WTC11 (cell line): ENCODE data around the gene CRAT. TPM values are rescaled to one million over a fixed set of nuclear protein-coding genes. Genes with fewer than 3 reads are reported as not detected.

Experiments
- ATAC-seq: fragments of 200-7000 bp; cut with Tn5 transposase; 2 replicates; pipeline ENCODE4 v1.10.0; 2021; ENCODE audit warnings: mild to moderate bottlenecking, moderate library complexity
- CTCF ChIA-PET: fragments of 300-600 bp; sonication (Branson Sonifier 250); formaldehyde crosslinking; loops from one replicate; lab custom pipeline; 2021; ENCODE audit warnings: antibody characterized with exemption; lab: Charles Lee
- POLR2A ChIA-PET: fragments of 350-600 bp; sonication (Branson Sonifier 250); formaldehyde crosslinking; loops from one replicate; lab custom pipeline; 2021; ENCODE audit warnings: antibody characterized with exemption; lab: Charles Lee
- DNase-seq: peaks from one replicate; pipeline ENCODE4 v3.0.0; 2021; ENCODE audit warnings: low spot score
- H3K27ac Mint-ChIP-seq: 2 replicates; pipeline ENCODE4 v1.8.0; 2021; ENCODE audit warnings: mixed read lengths
- H3K27me3 Mint-ChIP-seq: 2 replicates; pipeline ENCODE4 v1.8.0; 2021; ENCODE audit warnings: low read depth, mild to moderate bottlenecking, moderate library complexity, mixed read lengths
- H3K36me3 Mint-ChIP-seq: 2 replicates; pipeline ENCODE4 v1.8.0; 2021; ENCODE audit warnings: mixed read lengths
- H3K4me1 Mint-ChIP-seq: 2 replicates; pipeline ENCODE4 v1.8.0; 2022; ENCODE audit warnings: mixed read lengths
- H3K4me3 Mint-ChIP-seq: 2 replicates; pipeline ENCODE4 v1.8.0; 2021; ENCODE audit warnings: mild to moderate bottlenecking, moderate library complexity, mixed read lengths
- H3K9me3 Mint-ChIP-seq: 2 replicates; pipeline ENCODE4 v1.8.0; 2021; ENCODE audit warnings: mixed read lengths
- CBFB ChIP-seq: sonication (generic); formaldehyde crosslinking; IDR thresholded peaks from 2 replicates; pipeline ENCODE4 v1.8.1; 2022; ENCODE audit warnings: mild to moderate bottlenecking, low read depth, missing genetic modification reagents
- ETV6 ChIP-seq: sonication (generic); formaldehyde crosslinking; IDR thresholded peaks from 2 replicates; pipeline ENCODE4 v1.8.1; 2022; ENCODE audit warnings: mild to moderate bottlenecking, missing genetic modification reagents
- IRF2 ChIP-seq: sonication (generic); formaldehyde crosslinking; IDR thresholded peaks from 2 replicates; pipeline ENCODE4 v1.8.0; 2022; ENCODE audit warnings: low read depth, missing genetic modification reagents, borderline replicate concordance
- MYBL2 ChIP-seq: sonication (generic); formaldehyde crosslinking; IDR thresholded peaks from 2 replicates; pipeline ENCODE4 v1.8.1; 2023; ENCODE audit warnings: mild to moderate bottlenecking, moderate library complexity, missing genetic modification reagents
- NFATC4 ChIP-seq: fragments of 250-450 bp; sonication (Bioruptor Pico); IDR thresholded peaks from 2 replicates; pipeline ENCODE4 v1.9.0; 2021; ENCODE audit warnings: mild to moderate bottlenecking
- NFE2L1 ChIP-seq: sonication (generic); formaldehyde crosslinking; IDR thresholded peaks from 2 replicates; pipeline ENCODE4 v1.8.1; 2023; ENCODE audit warnings: missing genetic modification reagents
- RELA ChIP-seq: sonication (generic); formaldehyde crosslinking; IDR thresholded peaks from 2 replicates; pipeline ENCODE4 v1.8.1; 2022; ENCODE audit warnings: missing genetic modification reagents, mild to moderate bottlenecking, borderline replicate concordance
- SP1 ChIP-seq: sonication (generic); formaldehyde crosslinking; conservative IDR thresholded peaks from 2 replicates; pipeline ENCODE4 v1.8.1; 2022; ENCODE audit warnings: missing genetic modification reagents
- TCF7 ChIP-seq: sonication (generic); formaldehyde crosslinking; IDR thresholded peaks from 2 replicates; pipeline ENCODE4 v1.8.0; 2022; ENCODE audit warnings: mild to moderate bottlenecking, low read depth, missing genetic modification reagents, moderate library complexity
- ZNF317 ChIP-seq: sonication (generic); formaldehyde crosslinking; IDR thresholded peaks from 2 replicates; pipeline ENCODE4 v1.8.1; 2023; ENCODE audit warnings: low read depth, mild to moderate bottlenecking, moderate library complexity, missing genetic modification reagents, borderline replicate concordance
- total RNA-seq: library from RNA; stranded (reverse); gene quantifications from 3 replicates; pipeline ENCODE4 v1.2.3, GENCODE V29; 2021
- TF ChIP-seq, protein P1 (sequence below): sonication (generic); formaldehyde crosslinking; IDR thresholded peaks from 2 replicates; pipeline ENCODE4 v1.8.1; 2023; ENCODE audit warnings: mild to moderate bottlenecking, moderate library complexity, missing genetic modification reagents
- TF ChIP-seq, protein P2 (sequence below): sonication (generic); formaldehyde crosslinking; IDR thresholded peaks from 2 replicates; pipeline ENCODE4 v1.8.0; 2023; ENCODE audit warnings: mild to moderate bottlenecking, missing genetic modification reagents
- TF ChIP-seq, protein P3 (sequence below): sonication (generic); formaldehyde crosslinking; conservative IDR thresholded peaks from 2 replicates; pipeline ENCODE4 v1.8.1; 2023; ENCODE audit warnings: mild to moderate bottlenecking, low read depth, missing genetic modification reagents, moderate library complexity
- TF ChIP-seq, protein P4 (sequence below): sonication (generic); formaldehyde crosslinking; IDR thresholded peaks from 2 replicates; pipeline ENCODE4 v1.8.1; 2022; ENCODE audit warnings: mild to moderate bottlenecking, missing genetic modification reagents, moderate library complexity, borderline replicate concordance
- TF ChIP-seq, protein P5 (sequence below): fragments of 250-450 bp; sonication (Bioruptor Pico); IDR thresholded peaks from 2 replicates; pipeline ENCODE4 v1.8.0; 2021; ENCODE audit warnings: mild to moderate bottlenecking
- TF ChIP-seq, protein P6 (sequence below): sonication (generic); formaldehyde crosslinking; IDR thresholded peaks from 2 replicates; pipeline ENCODE4 v1.8.1; 2022; ENCODE audit warnings: low read depth, missing genetic modification reagents, borderline replicate concordance
- TF ChIP-seq, protein P7 (sequence below): sonication (generic); formaldehyde crosslinking; IDR thresholded peaks from 2 replicates; pipeline ENCODE4 v1.8.1; 2023; ENCODE audit warnings: mild to moderate bottlenecking, missing genetic modification reagents
- TF ChIP-seq, protein P8 (sequence below): sonication (generic); formaldehyde crosslinking; IDR thresholded peaks from 2 replicates; pipeline ENCODE4 v1.8.0; 2022; ENCODE audit warnings: mild to moderate bottlenecking, missing genetic modification reagents
- TF ChIP-seq, protein P9 (sequence below): sonication (generic); formaldehyde crosslinking; IDR thresholded peaks from 2 replicates; pipeline ENCODE4 v1.8.0; 2022; ENCODE audit warnings: mild to moderate bottlenecking, missing genetic modification reagents

The CRAT gene
- total RNA-seq, 1 experiment from 2014 or later: 17.2 TPM

DNA sequence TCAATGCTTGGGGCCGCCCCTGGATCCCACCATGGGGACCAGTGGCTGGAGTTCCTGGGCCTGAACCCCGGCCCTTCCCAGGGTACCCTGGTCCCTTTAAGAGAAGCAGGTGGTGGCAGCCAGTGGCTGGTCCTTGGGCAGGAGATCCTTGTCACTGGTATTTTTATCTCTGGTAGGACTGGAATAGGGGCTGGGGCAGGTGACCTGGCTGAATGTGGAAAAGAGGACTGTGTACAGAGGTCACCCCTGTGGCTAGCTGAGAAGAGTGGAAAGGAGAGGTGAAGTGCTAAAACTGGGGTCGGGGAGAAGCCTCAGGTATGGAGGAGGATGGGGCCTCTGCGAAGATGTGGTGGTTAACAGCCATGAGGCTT lies 7.0 kb downstream of the CRAT start:
- no peaks in the 10 kb centered on the region for H3K9me3 Mint-ChIP-seq
- POLR2A ChIA-PET: no interaction called here
- DNase-seq (no peak), ATAC-seq (no peak)
- H3K27ac Mint-ChIP-seq: no peak overlapping the region
- H3K4me1 Mint-ChIP-seq: peaks cover 6% of the 10 kb centered on the region
- CTCF ChIA-PET: interaction anchor here (0.8 to 2.1 kb wide), 10 partner anchors 8 to 232 kb away, joined by 3 to 18 read pairs (median 4); partner anchors contain the start of genes PTPA and SH3GLB2
- H3K27me3 Mint-ChIP-seq: peaks cover 15% of the 10 kb centered on the region
- no peaks in the 10 kb centered on the region for H3K36me3 Mint-ChIP-seq
- TF ChIP-seq, protein P1, sequence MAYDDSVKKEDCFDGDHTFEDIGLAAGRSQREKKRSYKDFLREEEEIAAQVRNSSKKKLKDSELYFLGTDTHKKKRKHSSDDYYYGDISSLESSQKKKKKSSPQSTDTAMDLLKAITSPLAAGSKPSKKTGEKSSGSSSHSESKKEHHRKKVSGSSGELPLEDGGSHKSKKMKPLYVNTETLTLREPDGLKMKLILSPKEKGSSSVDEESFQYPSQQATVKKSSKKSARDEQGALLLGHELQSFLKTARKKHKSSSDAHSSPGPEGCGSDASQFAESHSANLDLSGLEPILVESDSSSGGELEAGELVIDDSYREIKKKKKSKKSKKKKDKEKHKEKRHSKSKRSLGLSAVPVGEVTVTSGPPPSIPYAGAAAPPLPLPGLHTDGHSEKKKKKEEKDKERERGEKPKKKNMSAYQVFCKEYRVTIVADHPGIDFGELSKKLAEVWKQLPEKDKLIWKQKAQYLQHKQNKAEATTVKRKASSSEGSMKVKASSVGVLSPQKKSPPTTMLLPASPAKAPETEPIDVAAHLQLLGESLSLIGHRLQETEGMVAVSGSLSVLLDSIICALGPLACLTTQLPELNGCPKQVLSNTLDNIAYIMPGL (CRISPR knock-in tag): no peak
- TF ChIP-seq CBFB (CRISPR knock-in tag) (no peak), ZNF317 (CRISPR knock-in tag) (no peak), SP1 (CRISPR knock-in tag) (no peak), MYBL2 (CRISPR knock-in tag) (no peak), RELA (no peak), TCF7 (CRISPR knock-in tag) (no peak), NFE2L1 (CRISPR knock-in tag) (no peak), IRF2 (no peak), ETV6 (CRISPR knock-in tag) (no peak), NFATC4 (CRISPR knock-in tag) (no peak)
- TF ChIP-seq, protein P2, sequence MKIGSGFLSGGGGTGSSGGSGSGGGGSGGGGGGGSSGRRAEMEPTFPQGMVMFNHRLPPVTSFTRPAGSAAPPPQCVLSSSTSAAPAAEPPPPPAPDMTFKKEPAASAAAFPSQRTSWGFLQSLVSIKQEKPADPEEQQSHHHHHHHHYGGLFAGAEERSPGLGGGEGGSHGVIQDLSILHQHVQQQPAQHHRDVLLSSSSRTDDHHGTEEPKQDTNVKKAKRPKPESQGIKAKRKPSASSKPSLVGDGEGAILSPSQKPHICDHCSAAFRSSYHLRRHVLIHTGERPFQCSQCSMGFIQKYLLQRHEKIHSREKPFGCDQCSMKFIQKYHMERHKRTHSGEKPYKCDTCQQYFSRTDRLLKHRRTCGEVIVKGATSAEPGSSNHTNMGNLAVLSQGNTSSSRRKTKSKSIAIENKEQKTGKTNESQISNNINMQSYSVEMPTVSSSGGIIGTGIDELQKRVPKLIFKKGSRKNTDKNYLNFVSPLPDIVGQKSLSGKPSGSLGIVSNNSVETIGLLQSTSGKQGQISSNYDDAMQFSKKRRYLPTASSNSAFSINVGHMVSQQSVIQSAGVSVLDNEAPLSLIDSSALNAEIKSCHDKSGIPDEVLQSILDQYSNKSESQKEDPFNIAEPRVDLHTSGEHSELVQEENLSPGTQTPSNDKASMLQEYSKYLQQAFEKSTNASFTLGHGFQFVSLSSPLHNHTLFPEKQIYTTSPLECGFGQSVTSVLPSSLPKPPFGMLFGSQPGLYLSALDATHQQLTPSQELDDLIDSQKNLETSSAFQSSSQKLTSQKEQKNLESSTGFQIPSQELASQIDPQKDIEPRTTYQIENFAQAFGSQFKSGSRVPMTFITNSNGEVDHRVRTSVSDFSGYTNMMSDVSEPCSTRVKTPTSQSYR (CRISPR knock-in tag): no peak
- TF ChIP-seq, protein P3, sequence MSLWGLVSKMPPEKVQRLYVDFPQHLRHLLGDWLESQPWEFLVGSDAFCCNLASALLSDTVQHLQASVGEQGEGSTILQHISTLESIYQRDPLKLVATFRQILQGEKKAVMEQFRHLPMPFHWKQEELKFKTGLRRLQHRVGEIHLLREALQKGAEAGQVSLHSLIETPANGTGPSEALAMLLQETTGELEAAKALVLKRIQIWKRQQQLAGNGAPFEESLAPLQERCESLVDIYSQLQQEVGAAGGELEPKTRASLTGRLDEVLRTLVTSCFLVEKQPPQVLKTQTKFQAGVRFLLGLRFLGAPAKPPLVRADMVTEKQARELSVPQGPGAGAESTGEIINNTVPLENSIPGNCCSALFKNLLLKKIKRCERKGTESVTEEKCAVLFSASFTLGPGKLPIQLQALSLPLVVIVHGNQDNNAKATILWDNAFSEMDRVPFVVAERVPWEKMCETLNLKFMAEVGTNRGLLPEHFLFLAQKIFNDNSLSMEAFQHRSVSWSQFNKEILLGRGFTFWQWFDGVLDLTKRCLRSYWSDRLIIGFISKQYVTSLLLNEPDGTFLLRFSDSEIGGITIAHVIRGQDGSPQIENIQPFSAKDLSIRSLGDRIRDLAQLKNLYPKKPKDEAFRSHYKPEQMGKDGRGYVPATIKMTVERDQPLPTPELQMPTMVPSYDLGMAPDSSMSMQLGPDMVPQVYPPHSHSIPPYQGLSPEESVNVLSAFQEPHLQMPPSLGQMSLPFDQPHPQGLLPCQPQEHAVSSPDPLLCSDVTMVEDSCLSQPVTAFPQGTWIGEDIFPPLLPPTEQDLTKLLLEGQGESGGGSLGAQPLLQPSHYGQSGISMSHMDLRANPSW (CRISPR knock-in tag): no peak
- TF ChIP-seq, protein P4, sequence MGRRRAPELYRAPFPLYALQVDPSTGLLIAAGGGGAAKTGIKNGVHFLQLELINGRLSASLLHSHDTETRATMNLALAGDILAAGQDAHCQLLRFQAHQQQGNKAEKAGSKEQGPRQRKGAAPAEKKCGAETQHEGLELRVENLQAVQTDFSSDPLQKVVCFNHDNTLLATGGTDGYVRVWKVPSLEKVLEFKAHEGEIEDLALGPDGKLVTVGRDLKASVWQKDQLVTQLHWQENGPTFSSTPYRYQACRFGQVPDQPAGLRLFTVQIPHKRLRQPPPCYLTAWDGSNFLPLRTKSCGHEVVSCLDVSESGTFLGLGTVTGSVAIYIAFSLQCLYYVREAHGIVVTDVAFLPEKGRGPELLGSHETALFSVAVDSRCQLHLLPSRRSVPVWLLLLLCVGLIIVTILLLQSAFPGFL (CRISPR knock-in tag): no peak
- TF ChIP-seq, protein P5, sequence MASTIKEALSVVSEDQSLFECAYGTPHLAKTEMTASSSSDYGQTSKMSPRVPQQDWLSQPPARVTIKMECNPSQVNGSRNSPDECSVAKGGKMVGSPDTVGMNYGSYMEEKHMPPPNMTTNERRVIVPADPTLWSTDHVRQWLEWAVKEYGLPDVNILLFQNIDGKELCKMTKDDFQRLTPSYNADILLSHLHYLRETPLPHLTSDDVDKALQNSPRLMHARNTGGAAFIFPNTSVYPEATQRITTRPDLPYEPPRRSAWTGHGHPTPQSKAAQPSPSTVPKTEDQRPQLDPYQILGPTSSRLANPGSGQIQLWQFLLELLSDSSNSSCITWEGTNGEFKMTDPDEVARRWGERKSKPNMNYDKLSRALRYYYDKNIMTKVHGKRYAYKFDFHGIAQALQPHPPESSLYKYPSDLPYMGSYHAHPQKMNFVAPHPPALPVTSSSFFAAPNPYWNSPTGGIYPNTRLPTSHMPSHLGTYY (CRISPR knock-in tag): no peak
- TF ChIP-seq, protein P6, sequence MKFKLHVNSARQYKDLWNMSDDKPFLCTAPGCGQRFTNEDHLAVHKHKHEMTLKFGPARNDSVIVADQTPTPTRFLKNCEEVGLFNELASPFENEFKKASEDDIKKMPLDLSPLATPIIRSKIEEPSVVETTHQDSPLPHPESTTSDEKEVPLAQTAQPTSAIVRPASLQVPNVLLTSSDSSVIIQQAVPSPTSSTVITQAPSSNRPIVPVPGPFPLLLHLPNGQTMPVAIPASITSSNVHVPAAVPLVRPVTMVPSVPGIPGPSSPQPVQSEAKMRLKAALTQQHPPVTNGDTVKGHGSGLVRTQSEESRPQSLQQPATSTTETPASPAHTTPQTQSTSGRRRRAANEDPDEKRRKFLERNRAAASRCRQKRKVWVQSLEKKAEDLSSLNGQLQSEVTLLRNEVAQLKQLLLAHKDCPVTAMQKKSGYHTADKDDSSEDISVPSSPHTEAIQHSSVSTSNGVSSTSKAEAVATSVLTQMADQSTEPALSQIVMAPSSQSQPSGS (CRISPR knock-in tag): no peak
- TF ChIP-seq, protein P7, sequence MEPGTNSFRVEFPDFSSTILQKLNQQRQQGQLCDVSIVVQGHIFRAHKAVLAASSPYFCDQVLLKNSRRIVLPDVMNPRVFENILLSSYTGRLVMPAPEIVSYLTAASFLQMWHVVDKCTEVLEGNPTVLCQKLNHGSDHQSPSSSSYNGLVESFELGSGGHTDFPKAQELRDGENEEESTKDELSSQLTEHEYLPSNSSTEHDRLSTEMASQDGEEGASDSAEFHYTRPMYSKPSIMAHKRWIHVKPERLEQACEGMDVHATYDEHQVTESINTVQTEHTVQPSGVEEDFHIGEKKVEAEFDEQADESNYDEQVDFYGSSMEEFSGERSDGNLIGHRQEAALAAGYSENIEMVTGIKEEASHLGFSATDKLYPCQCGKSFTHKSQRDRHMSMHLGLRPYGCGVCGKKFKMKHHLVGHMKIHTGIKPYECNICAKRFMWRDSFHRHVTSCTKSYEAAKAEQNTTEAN (CRISPR knock-in tag): no peak
- TF ChIP-seq, protein P8, sequence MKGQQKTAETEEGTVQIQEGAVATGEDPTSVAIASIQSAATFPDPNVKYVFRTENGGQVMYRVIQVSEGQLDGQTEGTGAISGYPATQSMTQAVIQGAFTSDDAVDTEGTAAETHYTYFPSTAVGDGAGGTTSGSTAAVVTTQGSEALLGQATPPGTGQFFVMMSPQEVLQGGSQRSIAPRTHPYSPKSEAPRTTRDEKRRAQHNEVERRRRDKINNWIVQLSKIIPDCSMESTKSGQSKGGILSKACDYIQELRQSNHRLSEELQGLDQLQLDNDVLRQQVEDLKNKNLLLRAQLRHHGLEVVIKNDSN: no peak
- TF ChIP-seq, protein P9, sequence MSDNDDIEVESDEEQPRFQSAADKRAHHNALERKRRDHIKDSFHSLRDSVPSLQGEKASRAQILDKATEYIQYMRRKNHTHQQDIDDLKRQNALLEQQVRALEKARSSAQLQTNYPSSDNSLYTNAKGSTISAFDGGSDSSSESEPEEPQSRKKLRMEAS: no peak
- H3K4me3 Mint-ChIP-seq: no peak overlapping the region
